A549 (cell line): ENCODE results near the gene NR3C2. TPM values are rescaled to one million over a fixed set of nuclear protein-coding genes. Genes with fewer than 3 reads are reported as not detected.

Experiments used
- ATAC-seq, 2 experiments: fragments of 200-7000 bp in 1 of 2; fragments of >200 bp in 1 of 2; cut with Nextera tagmentation in 1 of 2; cut with Tn5 transposase in 1 of 2; 3 replicates each; pipeline versions ENCODE4 v1.8.0 to v1.9.1; 2018 to 2020; ENCODE audit warnings: mild to moderate bottlenecking in 1 of 2, moderate library complexity in 1 of 2
- CTCF ChIA-PET: fragments of 300-600 bp; sonication (Branson Sonifier 250); formaldehyde crosslinking; extraction: SDS; loops from one replicate; lab custom pipeline; 2021; ENCODE audit warnings: antibody characterized with exemption, inconsistent platforms; lab: Yijun Ruan, JAX
- POLR2A ChIA-PET: fragments of 350-600 bp; formaldehyde crosslinking; extraction: SDS; loops from one replicate; lab custom pipeline; 2021; ENCODE audit warnings: antibody characterized with exemption, inconsistent platforms; lab: Yijun Ruan, JAX
- DNase-seq, 2 experiments: peaks; one replicate each; pipeline versions ENCODE4 v3.0.0 to v3.0.0-alpha.2; 2011 to 2016; ENCODE audit warnings: low read depth in 1 of 2, low spot score in 1 of 2
- FAIRE-seq: peaks from 2 replicates; lab custom pipeline; 2011; peaks lifted over from hg19 to GRCh38; lab: Jason Lieb, UNC
- H3K27ac ChIP-seq, 2 experiments: fragments of >200 bp; sonication (Bioruptor Twin); formaldehyde crosslinking; 3 replicates each; pipeline ENCODE4 v1.5.1; 2016 to 2017
- H3K4me1 ChIP-seq: fragments of >200 bp; sonication (Bioruptor Twin); formaldehyde crosslinking; 3 replicates; pipeline ENCODE4 v1.6.1; 2016
- H3K4me2 ChIP-seq: fragments of >200 bp; sonication (Bioruptor Twin); formaldehyde crosslinking; 3 replicates; pipeline ENCODE4 v1.6.1; 2016
- H3K4me3 ChIP-seq: fragments of >200 bp; sonication (Bioruptor Twin); formaldehyde crosslinking; 3 replicates; pipeline ENCODE4 v1.5.1; 2016
- H3K9me3 ChIP-seq: fragments of >200 bp; sonication (Bioruptor Twin); formaldehyde crosslinking; 3 replicates; pipeline ENCODE4 v1.6.1; 2016
- ATOH8 ChIP-seq: fragments of 250-450 bp; sonication (Bioruptor Pico); IDR thresholded peaks from 2 replicates; pipeline ENCODE4 v1.5.0; 2020; ENCODE audit warnings: low read depth, mild to moderate bottlenecking, moderate library complexity
- CBX8 ChIP-seq: fragments of 200-600 bp; sonication (generic); IDR thresholded peaks from 2 replicates; pipeline ENCODE4 v1.6.1; 2016
- CHD2 ChIP-seq: fragments of 150-350 bp; IDR thresholded peaks from 2 replicates; pipeline ENCODE4 v1.6.1; 2014; ENCODE audit warnings: low read length; ENCODE audit not compliant: partially characterized antibody
- EHF ChIP-seq: fragments of 250-450 bp; sonication (Bioruptor Pico); IDR thresholded peaks from 2 replicates; pipeline ENCODE4 v1.5.0; 2020; ENCODE audit warnings: mild to moderate bottlenecking
- ESRRA ChIP-seq: fragments of 150-350 bp; IDR thresholded peaks from 2 replicates; pipeline ENCODE4 v1.6.1; 2014; ENCODE audit warnings: mild to moderate bottlenecking, low read length, borderline replicate concordance
- FOXS1 ChIP-seq: fragments of 250-450 bp; sonication (Bioruptor Pico); IDR thresholded peaks from 2 replicates; pipeline ENCODE4 v1.5.0; 2020; ENCODE audit warnings: mild to moderate bottlenecking, moderate library complexity
- HDAC2 ChIP-seq: fragments of 200-600 bp; sonication (generic); IDR thresholded peaks from 2 replicates; pipeline ENCODE4 v1.6.1; 2016
- HOXB13 ChIP-seq: fragments of 250-450 bp; sonication (Bioruptor Pico); IDR thresholded peaks from 2 replicates; pipeline ENCODE4 v1.5.0; 2020; ENCODE audit warnings: low read depth, mild to moderate bottlenecking, moderate library complexity
- HOXB5 ChIP-seq: fragments of 250-450 bp; sonication (Bioruptor Pico); IDR thresholded peaks from 2 replicates; pipeline ENCODE4 v1.5.0; 2020; ENCODE audit warnings: mild to moderate bottlenecking, moderate library complexity
- POLR2AphosphoS2 ChIP-seq: conservative IDR thresholded peaks from 2 replicates; pipeline ENCODE4 v1.6.1; 2012; ENCODE audit warnings: low read length, improper control_type of control experiment, inconsistent platforms
- RCOR1 ChIP-seq: fragments of 150-350 bp; IDR thresholded peaks from 2 replicates; pipeline ENCODE4 v1.6.1; 2014; ENCODE audit warnings: antibody characterized with exemption, low read length, low read depth
- RNF2 ChIP-seq: fragments of 200-600 bp; sonication (generic); IDR thresholded peaks from 2 replicates; pipeline ENCODE4 v1.6.1; 2016; ENCODE audit warnings: low read depth, mild to moderate bottlenecking, antibody characterized with exemption, moderate library complexity, borderline replicate concordance
- SMC3 ChIP-seq: fragments of >200 bp; sonication (Bioruptor Twin); formaldehyde crosslinking; IDR thresholded peaks from 3 replicates; pipeline ENCODE4 v1.6.1; 2018; ENCODE audit warnings: inconsistent platforms
- TFCP2L1 ChIP-seq: fragments of 250-450 bp; sonication (Bioruptor Pico); IDR thresholded peaks from 2 replicates; pipeline ENCODE4 v1.5.0; 2021; ENCODE audit warnings: mild to moderate bottlenecking
- TP53 ChIP-seq: fragments of 250-450 bp; sonication (Bioruptor Pico); IDR thresholded peaks from 2 replicates; pipeline ENCODE4 v1.5.0; 2021; ENCODE audit warnings: mild to moderate bottlenecking, moderate library complexity
- USF2 ChIP-seq: fragments of 450-650 bp; IDR thresholded peaks from 2 replicates; pipeline ENCODE4 v1.6.1; 2014; ENCODE audit warnings: antibody characterized with exemption
- ZFP36 ChIP-seq: fragments of 450-650 bp; IDR thresholded peaks from 2 replicates; pipeline ENCODE4 v1.6.1; 2014; ENCODE audit warnings: borderline replicate concordance; ENCODE audit not compliant: partially characterized antibody
- ZSCAN20 ChIP-seq: fragments of 250-450 bp; sonication (Bioruptor Pico); IDR thresholded peaks from 2 replicates; pipeline ENCODE4 v1.8.0; 2022; ENCODE audit warnings: mild to moderate bottlenecking, moderate library complexity
- WGBS: methylation state at CpG from one replicate; pipeline ENCODE4 v1.1.6; 2017; ENCODE audit errors: missing lambda C conversion rate; 5-methylcytosine and 5-hydroxymethylcytosine counted together
- polyA plus RNA-seq, 4 experiments: library from polyadenylated mRNA; depleted of rRNA in 3 of 4; stranded (reverse); fragments of >200 nt; fragmentation: RNase III in 1 of 4; extraction: RNeasy Plus Mini Kit Qiagen cat#74134 plus additional on column Dnase treatment in 1 of 4; gene quantifications; 2 replicates in 3 of 4; 3 replicates in 1 of 4; pipeline ENCODE4 v1.2.3, GENCODE V29; 2011 to 2017
- TF ChIP-seq, protein P1 (sequence below): fragments of >200 bp; sonication (Bioruptor Twin); formaldehyde crosslinking; IDR thresholded peaks from 3 replicates; pipeline ENCODE4 v1.5.1; 2016
- TF ChIP-seq, protein P2 (sequence below): fragments of >200 bp; sonication (Bioruptor Twin); formaldehyde crosslinking; IDR thresholded peaks from 3 replicates; pipeline ENCODE4 v1.6.1; 2016
- TF ChIP-seq, protein P3 (sequence below): fragments of 150-350 bp; IDR thresholded peaks from 2 replicates; pipeline ENCODE4 v1.6.1; 2014; ENCODE audit warnings: low read depth, mild to moderate bottlenecking, low read length
- TF ChIP-seq, protein P4 (sequence below): IDR thresholded peaks from 2 replicates; pipeline ENCODE4 v1.6.1; 2012

The NR3C2 gene
- polyA plus RNA-seq, 2 of the 4 experiments (the other 2 are of a cell fraction), result 0.01 to 0.03 TPM

DNA sequence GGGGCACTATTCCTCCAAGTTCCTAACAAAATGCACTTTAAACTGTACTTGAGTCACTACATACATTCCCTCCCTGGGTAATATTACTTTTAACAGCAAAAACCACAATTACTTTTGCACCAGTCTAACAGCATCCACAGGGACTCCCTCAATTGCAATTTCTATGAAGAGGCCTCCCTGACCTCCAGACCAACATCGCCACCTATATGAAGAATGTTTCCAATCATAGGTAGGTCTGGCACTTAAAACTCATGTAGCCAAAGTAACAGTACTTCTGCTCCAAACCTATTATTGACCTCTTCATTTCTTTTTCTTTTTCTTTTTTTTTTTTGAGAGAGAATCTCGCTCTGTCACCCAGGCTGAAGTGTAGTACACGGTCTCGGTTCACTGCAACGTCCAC lies 15.6 kb downstream of the NR3C2 start (continued):
- TF ChIP-seq ESRRA (no peak), EHF (CRISPR knock-in tag) (no peak)
- TF ChIP-seq, all 56 proteins: peak for 0

- 57% methylated on average over 5 of the region's 5 CpGs for WGBS
- H3K4me2 ChIP-seq, result no peak overlapping the region
- ChIA-PET CTCF (no interaction called here), POLR2A (no interaction called here)
- no peaks in the 10 kb centered on the region for H3K4me1 ChIP-seq
- ATAC-seq (no peak), DNase-seq (no peak), FAIRE-seq (no peak)
- no peak overlapping the region for H3K27ac ChIP-seq
- H3K9me3 ChIP-seq, result no peaks in the 10 kb centered on the region
- TF ChIP-seq HOXB13 (CRISPR knock-in tag), result no peak
- TF ChIP-seq ZSCAN20 (CRISPR knock-in tag), result no peak
- no peak for TF ChIP-seq RNF2
- no peak for TF ChIP-seq ZFP36
- no peak for TF ChIP-seq TFCP2L1
- no peak for TF ChIP-seq HOXB5 (CRISPR knock-in tag)
- H3K4me3 ChIP-seq, result no peak overlapping the region
Observed at GRCh38 chr4:148425327-148426110, 16.7 kb downstream of the NR3C2 start.

DNA sequence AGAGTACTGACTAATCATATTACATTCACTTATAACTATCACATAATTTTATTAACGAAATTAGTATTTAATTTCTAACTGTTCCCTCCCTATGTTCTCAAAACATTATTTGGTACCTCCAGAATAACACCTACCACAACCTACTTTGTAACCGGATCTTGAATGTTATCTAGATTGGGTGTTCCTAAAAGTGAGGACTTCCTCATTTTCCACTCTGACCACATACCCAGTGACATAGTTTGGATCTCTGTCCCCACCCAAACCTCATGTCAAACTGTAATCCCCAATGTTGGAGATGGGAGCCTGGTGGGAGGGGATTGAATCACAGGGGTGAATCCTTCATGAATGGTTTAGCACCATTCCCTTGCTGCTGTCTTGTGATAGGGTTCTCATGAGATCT lies 21.8 kb downstream of the NR3C2 start:
- no peak overlapping the region for H3K27ac ChIP-seq
- no peak overlapping the region for H3K4me3 ChIP-seq
- no peak for TF ChIP-seq CBX8
- TF ChIP-seq ESRRA, result no peak
- TF ChIP-seq, protein P1, sequence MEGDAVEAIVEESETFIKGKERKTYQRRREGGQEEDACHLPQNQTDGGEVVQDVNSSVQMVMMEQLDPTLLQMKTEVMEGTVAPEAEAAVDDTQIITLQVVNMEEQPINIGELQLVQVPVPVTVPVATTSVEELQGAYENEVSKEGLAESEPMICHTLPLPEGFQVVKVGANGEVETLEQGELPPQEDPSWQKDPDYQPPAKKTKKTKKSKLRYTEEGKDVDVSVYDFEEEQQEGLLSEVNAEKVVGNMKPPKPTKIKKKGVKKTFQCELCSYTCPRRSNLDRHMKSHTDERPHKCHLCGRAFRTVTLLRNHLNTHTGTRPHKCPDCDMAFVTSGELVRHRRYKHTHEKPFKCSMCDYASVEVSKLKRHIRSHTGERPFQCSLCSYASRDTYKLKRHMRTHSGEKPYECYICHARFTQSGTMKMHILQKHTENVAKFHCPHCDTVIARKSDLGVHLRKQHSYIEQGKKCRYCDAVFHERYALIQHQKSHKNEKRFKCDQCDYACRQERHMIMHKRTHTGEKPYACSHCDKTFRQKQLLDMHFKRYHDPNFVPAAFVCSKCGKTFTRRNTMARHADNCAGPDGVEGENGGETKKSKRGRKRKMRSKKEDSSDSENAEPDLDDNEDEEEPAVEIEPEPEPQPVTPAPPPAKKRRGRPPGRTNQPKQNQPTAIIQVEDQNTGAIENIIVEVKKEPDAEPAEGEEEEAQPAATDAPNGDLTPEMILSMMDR, result no peak
- no peaks in the 10 kb centered on the region for H3K4me1 ChIP-seq
- no peaks in the 10 kb centered on the region for H3K9me3 ChIP-seq
- ATAC-seq (no peak), DNase-seq (no peak), FAIRE-seq (no peak)
- ChIA-PET CTCF (no interaction called here), POLR2A (no interaction called here)
- no peak overlapping the region for H3K4me2 ChIP-seq
- 50% methylated on average over 2 of the region's 2 CpGs for WGBS

GRCh38 chr4:148415500-148415899 lies 26.7 kb downstream of the NR3C2 start:
- POLR2A ChIA-PET, result no interaction called here
- no peak for FAIRE-seq
- TF ChIP-seq, protein P2, sequence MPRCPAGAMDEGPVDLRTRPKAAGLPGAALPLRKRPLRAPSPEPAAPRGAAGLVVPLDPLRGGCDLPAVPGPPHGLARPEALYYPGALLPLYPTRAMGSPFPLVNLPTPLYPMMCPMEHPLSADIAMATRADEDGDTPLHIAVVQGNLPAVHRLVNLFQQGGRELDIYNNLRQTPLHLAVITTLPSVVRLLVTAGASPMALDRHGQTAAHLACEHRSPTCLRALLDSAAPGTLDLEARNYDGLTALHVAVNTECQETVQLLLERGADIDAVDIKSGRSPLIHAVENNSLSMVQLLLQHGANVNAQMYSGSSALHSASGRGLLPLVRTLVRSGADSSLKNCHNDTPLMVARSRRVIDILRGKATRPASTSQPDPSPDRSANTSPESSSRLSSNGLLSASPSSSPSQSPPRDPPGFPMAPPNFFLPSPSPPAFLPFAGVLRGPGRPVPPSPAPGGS, result no peak
- TF ChIP-seq CHD2, result no peak
- no peak for TF ChIP-seq POLR2AphosphoS2
- TF ChIP-seq, protein P1, result no peak
- TF ChIP-seq FOXS1 (CRISPR knock-in tag), result no peak
- no peak for TF ChIP-seq RNF2
- no peak for TF ChIP-seq ATOH8 (CRISPR knock-in tag)
- TF ChIP-seq, protein P3, sequence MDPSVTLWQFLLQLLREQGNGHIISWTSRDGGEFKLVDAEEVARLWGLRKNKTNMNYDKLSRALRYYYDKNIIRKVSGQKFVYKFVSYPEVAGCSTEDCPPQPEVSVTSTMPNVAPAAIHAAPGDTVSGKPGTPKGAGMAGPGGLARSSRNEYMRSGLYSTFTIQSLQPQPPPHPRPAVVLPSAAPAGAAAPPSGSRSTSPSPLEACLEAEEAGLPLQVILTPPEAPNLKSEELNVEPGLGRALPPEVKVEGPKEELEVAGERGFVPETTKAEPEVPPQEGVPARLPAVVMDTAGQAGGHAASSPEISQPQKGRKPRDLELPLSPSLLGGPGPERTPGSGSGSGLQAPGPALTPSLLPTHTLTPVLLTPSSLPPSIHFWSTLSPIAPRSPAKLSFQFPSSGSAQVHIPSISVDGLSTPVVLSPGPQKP, result no peak
- TF ChIP-seq TP53 (CRISPR knock-in tag), result no peak
- TF ChIP-seq, protein P4, sequence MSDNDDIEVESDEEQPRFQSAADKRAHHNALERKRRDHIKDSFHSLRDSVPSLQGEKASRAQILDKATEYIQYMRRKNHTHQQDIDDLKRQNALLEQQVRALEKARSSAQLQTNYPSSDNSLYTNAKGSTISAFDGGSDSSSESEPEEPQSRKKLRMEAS, result no peak
- TF ChIP-seq RCOR1, result no peak
- TF ChIP-seq USF2, result no peak
- no peak for TF ChIP-seq HDAC2
- TF ChIP-seq SMC3, result no peak

More at GRCh38 chr4:148415500-148415899, 26.7 kb downstream of the NR3C2 start:
- no peak overlapping the region for H3K4me3 ChIP-seq
- DNase-seq (peak in 1 of 2 experiments; percentile 17), ATAC-seq (no peak; a peak in 1 of 6 replicates)
- whole genome bisulfite sequencing, result 11% methylated on average over 2 of the region's 2 CpGs
- H3K4me2 ChIP-seq, result no peak overlapping the region
- CTCF ChIA-PET, result no interaction called here
- no peak overlapping the region for H3K27ac ChIP-seq
- H3K4me1 ChIP-seq, result no peaks in the 10 kb centered on the region
- no peaks in the 10 kb centered on the region for H3K9me3 ChIP-seq
